Testis (tissue), 2 donors: ENCODE data around the gene NPIPB8.

Experiments used
- CTCF ChIP-seq, 3 experiments: fragments of 450-650 bp in 2 of 3; fragments of 200-600 bp in 1 of 3; sonication (generic) in 1 of 3; IDR thresholded peaks; one replicate each; pipeline ENCODE4 v1.5.1; 2016 to 2019; ENCODE audit warnings: antibody characterized with exemption in 3 of 3, mild to moderate bottlenecking in 2 of 3, moderate library complexity in 1 of 3
- POLR2A ChIP-seq: fragments of 450-650 bp; IDR thresholded peaks from one replicate; pipeline ENCODE4 v1.6.1; 2017; ENCODE audit warnings: antibody characterized with exemption, mild to moderate bottlenecking, moderate library complexity

GRCh38 chr16:28596840-28597691, 40.8 kb upstream of the NPIPB8 start, which contains the start of gene SULT1A2:
- no peak for TF ChIP-seq POLR2A
- no peak for TF ChIP-seq CTCF (IDR thresholded peaks at IDR 0.05)
